NCI-H2081 (cell line): ENCODE measurements around the gene SMYD2.
"Not testable (repeated sequence)": the region's sequence is repeated elsewhere in the genome, so short reads cannot be mapped to it uniquely, and the experiment has no call there.

ENCODE experiments used
- DNase-seq, 2 experiments: peaks; one replicate each; lab custom pipeline; 2025; lab: John Stamatoyannopoulos, UW

Gene SMYD2

GRCh38 chr1:214271995-214272731 is 8.8 kb upstream of the SMYD2 start:
- DNase-seq: no peak

- DNase-seq: no peak
Observed at GRCh38 chr1:214272964-214273533, 7.9 kb upstream of the SMYD2 start.

GRCh38 chr1:214275700-214276099 is 5.3 kb upstream of the SMYD2 start:
- DNase-seq: not testable (repeated sequence)

GRCh38 chr1:214276786-214277185 is 4.2 kb upstream of the SMYD2 start:
- no peak for DNase-seq

GRCh38 chr1:214277704-214278635 is 3.0 kb upstream of the SMYD2 start:
- no peak for DNase-seq

GRCh38 chr1:214280386-214281020 is 456 bp upstream of the SMYD2 start:
- peak; percentile 7 to 57 for DNase-seq

- peak; percentile 64 to 80 for DNase-seq
Observed at GRCh38 chr1:214281720-214282629, 1.0 kb downstream of the SMYD2 start.

- DNase-seq: peak in 1 of 2 experiments; percentile 25
Observed at GRCh38 chr1:214282630-214283242, 1.8 kb downstream of the SMYD2 start.

GRCh38 chr1:214285610-214286440 is 4.9 kb downstream of the SMYD2 start:
- DNase-seq: peak; percentile 9 to 42

- DNase-seq: no peak
Observed at GRCh38 chr1:214287884-214288283, 6.9 kb downstream of the SMYD2 start.

GRCh38 chr1:214289574-214290272 is 8.8 kb downstream of the SMYD2 start:
- DNase-seq: no peak

GRCh38 chr1:214290424-214291037 is 9.6 kb downstream of the SMYD2 start:
- DNase-seq: no peak

GRCh38 chr1:214292322-214292721 is 11.4 kb downstream of the SMYD2 start:
- DNase-seq: no peak

- no peak for DNase-seq
Observed at GRCh38 chr1:214295934-214296333, 15.0 kb downstream of the SMYD2 start.

- DNase-seq: no peak
Observed at GRCh38 chr1:214296860-214297745, 16.1 kb downstream of the SMYD2 start.

GRCh38 chr1:214300149-214300780 is 19.3 kb downstream of the SMYD2 start:
- no peak for DNase-seq

GRCh38 chr1:214301526-214301925 is 20.6 kb downstream of the SMYD2 start:
- DNase-seq: no peak
